ENCODE data around the gene ACOX2.

GRCh38 chr3:58462829-58463180 lies 74.2 kb downstream of the ACOX2 start:
- TF ChIP-seq EZH2phosphoT487 (IDR thresholded peaks at IDR 0.05; ENCODE audit: borderline replicate concordance, low read length) = no peak
- TF ChIP-seq, protein P1, sequence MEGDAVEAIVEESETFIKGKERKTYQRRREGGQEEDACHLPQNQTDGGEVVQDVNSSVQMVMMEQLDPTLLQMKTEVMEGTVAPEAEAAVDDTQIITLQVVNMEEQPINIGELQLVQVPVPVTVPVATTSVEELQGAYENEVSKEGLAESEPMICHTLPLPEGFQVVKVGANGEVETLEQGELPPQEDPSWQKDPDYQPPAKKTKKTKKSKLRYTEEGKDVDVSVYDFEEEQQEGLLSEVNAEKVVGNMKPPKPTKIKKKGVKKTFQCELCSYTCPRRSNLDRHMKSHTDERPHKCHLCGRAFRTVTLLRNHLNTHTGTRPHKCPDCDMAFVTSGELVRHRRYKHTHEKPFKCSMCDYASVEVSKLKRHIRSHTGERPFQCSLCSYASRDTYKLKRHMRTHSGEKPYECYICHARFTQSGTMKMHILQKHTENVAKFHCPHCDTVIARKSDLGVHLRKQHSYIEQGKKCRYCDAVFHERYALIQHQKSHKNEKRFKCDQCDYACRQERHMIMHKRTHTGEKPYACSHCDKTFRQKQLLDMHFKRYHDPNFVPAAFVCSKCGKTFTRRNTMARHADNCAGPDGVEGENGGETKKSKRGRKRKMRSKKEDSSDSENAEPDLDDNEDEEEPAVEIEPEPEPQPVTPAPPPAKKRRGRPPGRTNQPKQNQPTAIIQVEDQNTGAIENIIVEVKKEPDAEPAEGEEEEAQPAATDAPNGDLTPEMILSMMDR (IDR thresholded peaks at IDR 0.05; ENCODE audit: low read depth, low read length, poor library complexity, severe bottlenecking) = no peak

Measured in DOHH2 (cell line).